ENCODE results near the gene RNF150.

Gene RNF150

GRCh38 chr4:140869446-140869845 is 263.8 kb downstream of the RNF150 start:
- Histone ChIP-seq H3K4me1 (ENCODE audit: insufficient read depth, low read length, poor library complexity, severe bottlenecking) (peaks cover 5% of the 10 kb centered on the region), H4K20me1 (ENCODE audit: insufficient read depth, low read length, poor library complexity, severe bottlenecking) (no peaks in the 10 kb centered on the region), H3K9me3 (ENCODE audit: insufficient read depth, low read depth, low read length) (no peaks in the 10 kb centered on the region), H2AFZ (ENCODE audit: low read length) (no peak overlapping the region), H3K4me2 (ENCODE audit: low read depth, low read length, poor library complexity, severe bottlenecking) (no peak overlapping the region), H3K9me2 (replicated peaks; ENCODE audit: low read depth, low read length) (no peaks in the 10 kb centered on the region), H3K9ac (ENCODE audit: low read depth, low read length, poor library complexity, severe bottlenecking) (no peak overlapping the region), H3K36me3 (ENCODE audit: insufficient read depth, low read length) (peaks cover 5% of the 10 kb centered on the region; the same call in 1 of the 2 replicates), H3K4me3 (ENCODE audit: low read length, poor library complexity, severe bottlenecking) (no peak overlapping the region), H3F3A (ENCODE audit: low read depth) (no peaks in the 10 kb centered on the region), H3K27me3 (ENCODE audit: insufficient read depth, low read length, poor library complexity, severe bottlenecking) (no peaks in the 10 kb centered on the region), H3K79me2 (ENCODE audit: insufficient read depth, low read length) (no peaks in the 10 kb centered on the region)
- TF ChIP-seq EZH2phosphoT487 (IDR thresholded peaks at IDR 0.05; ENCODE audit: borderline replicate concordance) (no peak), CTCF (conservative IDR thresholded peaks at IDR 0.05; ENCODE audit: low read length) (no peak)

- Histone ChIP-seq H4K20me1 (ENCODE audit: insufficient read depth, low read length, poor library complexity, severe bottlenecking) (no peaks in the 10 kb centered on the region), H3K4me1 (ENCODE audit: insufficient read depth, low read length, poor library complexity, severe bottlenecking) (no peaks in the 10 kb centered on the region), H3K4me2 (ENCODE audit: low read depth, low read length, poor library complexity, severe bottlenecking) (no peak overlapping the region), H3K27me3 (ENCODE audit: insufficient read depth, low read length, poor library complexity, severe bottlenecking) (no peaks in the 10 kb centered on the region), H3K9ac (ENCODE audit: low read depth, low read length, poor library complexity, severe bottlenecking) (no peak overlapping the region), H3F3A (ENCODE audit: low read depth) (no peaks in the 10 kb centered on the region), H3K36me3 (ENCODE audit: insufficient read depth, low read length) (peaks cover 5% of the 10 kb centered on the region; the same call in 1 of the 2 replicates), H2AFZ (ENCODE audit: low read length) (no peak overlapping the region), H3K4me3 (ENCODE audit: low read length, poor library complexity, severe bottlenecking) (no peak overlapping the region), H3K79me2 (ENCODE audit: insufficient read depth, low read length) (no peaks in the 10 kb centered on the region), H3K9me3 (ENCODE audit: insufficient read depth, low read depth, low read length) (no peaks in the 10 kb centered on the region), H3K9me2 (replicated peaks; ENCODE audit: low read depth, low read length) (no peaks in the 10 kb centered on the region)
- TF ChIP-seq CTCF (conservative IDR thresholded peaks at IDR 0.05; ENCODE audit: low read length): no peak
- no peak for TF ChIP-seq EZH2phosphoT487 (IDR thresholded peaks at IDR 0.05; ENCODE audit: borderline replicate concordance)
Measured at GRCh38 chr4:140867356-140867755, 265.9 kb downstream of the RNF150 start.

- Histone ChIP-seq H3K4me3 (ENCODE audit: low read length, poor library complexity, severe bottlenecking) (no peak overlapping the region), H3K36me3 (ENCODE audit: insufficient read depth, low read length) (peaks cover 5% of the 10 kb centered on the region; the same call in 1 of the 2 replicates), H2AFZ (ENCODE audit: low read length) (no peak overlapping the region), H3K4me1 (ENCODE audit: insufficient read depth, low read length, poor library complexity, severe bottlenecking) (no peaks in the 10 kb centered on the region), H3K9ac (ENCODE audit: low read depth, low read length, poor library complexity, severe bottlenecking) (no peak overlapping the region), H3K79me2 (ENCODE audit: insufficient read depth, low read length) (no peaks in the 10 kb centered on the region), H3K9me2 (replicated peaks; ENCODE audit: low read depth, low read length) (no peaks in the 10 kb centered on the region), H3K4me2 (ENCODE audit: low read depth, low read length, poor library complexity, severe bottlenecking) (no peak overlapping the region), H3F3A (ENCODE audit: low read depth) (no peaks in the 10 kb centered on the region), H4K20me1 (ENCODE audit: insufficient read depth, low read length, poor library complexity, severe bottlenecking) (no peaks in the 10 kb centered on the region), H3K9me3 (ENCODE audit: insufficient read depth, low read depth, low read length) (no peaks in the 10 kb centered on the region), H3K27me3 (ENCODE audit: insufficient read depth, low read length, poor library complexity, severe bottlenecking) (no peaks in the 10 kb centered on the region)
- TF ChIP-seq CTCF (conservative IDR thresholded peaks at IDR 0.05; ENCODE audit: low read length): no peak
- no peak for TF ChIP-seq EZH2phosphoT487 (IDR thresholded peaks at IDR 0.05; ENCODE audit: borderline replicate concordance)
Measured at GRCh38 chr4:140866492-140867005, 266.7 kb downstream of the RNF150 start.
